Kidney epithelial cell (primary cell): ENCODE measurements around the gene RFLNA. TPM values are rescaled to one million over a fixed set of nuclear protein-coding genes. Genes with fewer than 3 reads are reported as not detected.

Experiments
- DNase-seq: peaks from one replicate; pipeline ENCODE4 v3.0.0-alpha.2; 2010; ENCODE audit warnings: low read depth
- H3K27me3 ChIP-seq: 2 replicates; pipeline ENCODE4 v1.6.0; 2011; ENCODE audit warnings: low read length; ENCODE audit not compliant: control insufficient read depth, insufficient read depth
- H3K36me3 ChIP-seq: 2 replicates; pipeline ENCODE4 v1.5.1; 2011; ENCODE audit warnings: low read length; ENCODE audit not compliant: control insufficient read depth, insufficient read depth
- H3K4me3 ChIP-seq: 2 replicates; pipeline ENCODE4 v1.5.1; 2011; ENCODE audit warnings: low read depth, mild to moderate bottlenecking, control low read depth, low read length
- CTCF ChIP-seq: IDR thresholded peaks from 2 replicates; pipeline ENCODE4 v1.5.1; 2011; ENCODE audit warnings: mild to moderate bottlenecking, moderate library complexity, low read length, control low read depth, inconsistent platforms; ENCODE audit not compliant: insufficient read depth, poor library complexity, severe bottlenecking
- total RNA-seq: library from RNA; depleted of rRNA; stranded (reverse); fragments of >200 nt; gene quantifications from 2 replicates; pipeline ENCODE4 v1.2.3, GENCODE V29; 2015

The RFLNA gene
- total RNA-seq, 1 donor from 2014 or later = 0.54 TPM

GRCh38 chr12:124310785-124311184 lies 15.9 kb downstream of the RFLNA start:
- H3K4me3 ChIP-seq = no peak overlapping the region
- no peak for DNase-seq
- H3K27me3 ChIP-seq = peaks cover 12% of the 10 kb centered on the region
- no peaks in the 10 kb centered on the region for H3K36me3 ChIP-seq
- TF ChIP-seq CTCF = no peak

DNA sequence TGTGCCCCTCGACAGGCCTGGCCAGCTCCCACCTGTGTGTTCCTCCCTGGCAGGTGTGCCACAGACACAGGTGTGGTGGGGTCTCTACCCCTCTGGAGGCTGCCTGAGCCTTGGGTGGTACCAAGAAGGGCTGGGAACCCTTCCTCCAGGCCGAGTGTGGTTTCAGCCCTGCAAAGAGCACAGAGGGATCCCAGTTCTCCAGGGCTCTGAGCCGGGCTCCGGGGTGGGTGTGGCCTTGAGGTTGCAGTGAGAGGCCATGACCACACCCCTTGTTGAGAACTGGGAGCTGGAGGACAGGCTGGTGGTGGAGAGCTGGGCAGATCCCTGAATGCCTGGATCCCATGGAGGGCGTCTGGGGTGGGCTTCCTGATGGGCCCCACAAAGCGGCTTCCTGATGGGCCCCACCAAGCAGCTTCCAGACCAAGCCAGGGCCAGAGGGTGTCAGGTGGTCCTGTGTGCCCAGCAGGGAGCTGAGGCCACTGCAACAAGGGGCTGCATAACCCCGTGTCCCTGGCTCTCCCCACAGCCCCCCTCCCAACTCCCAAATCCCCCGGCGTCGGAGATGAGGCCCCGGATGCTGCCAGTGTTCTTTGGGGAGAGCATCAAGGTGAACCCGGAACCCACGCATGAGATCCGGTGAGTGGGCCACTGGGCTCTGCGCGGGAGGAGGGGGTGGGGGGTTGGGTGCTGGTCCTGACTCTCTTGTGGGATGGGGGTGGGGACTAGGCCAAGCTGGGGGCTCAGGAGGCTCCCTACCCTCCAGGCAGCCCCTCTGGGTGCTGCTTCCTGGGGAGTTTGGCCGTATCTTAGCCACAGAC lies 16.6 kb downstream of the RFLNA start:
- peaks cover 12% of the 10 kb centered on the region for H3K27me3 ChIP-seq
- DNase-seq = no peak
- no peak overlapping the region for H3K4me3 ChIP-seq
- H3K36me3 ChIP-seq = no peaks in the 10 kb centered on the region
- no peak for TF ChIP-seq CTCF

GRCh38 chr12:124312601-124313000 lies 17.7 kb downstream of the RFLNA start:
- Histone ChIP-seq H3K27me3 (peaks cover 15% of the 10 kb centered on the region), H3K36me3 (no peaks in the 10 kb centered on the region), H3K4me3 (no peak overlapping the region)
- no peak for TF ChIP-seq CTCF
- no peak for DNase-seq

GRCh38 chr12:124314207-124314606 lies 19.3 kb downstream of the RFLNA start:
- H3K27me3 ChIP-seq = peaks cover 27% of the 10 kb centered on the region
- TF ChIP-seq CTCF = no peak
- DNase-seq = no peak
- H3K36me3 ChIP-seq = no peaks in the 10 kb centered on the region
- no peak overlapping the region for H3K4me3 ChIP-seq

- no peak for DNase-seq
- no peak for TF ChIP-seq CTCF
- no peaks in the 10 kb centered on the region for H3K36me3 ChIP-seq
- peaks cover 27% of the 10 kb centered on the region for H3K27me3 ChIP-seq
- H3K4me3 ChIP-seq = no peak overlapping the region
These were observed 19.9 kb downstream of the RFLNA start for GRCh38 chr12:124314766-124315165.
